HCT116 (cell line): ENCODE data around the gene ATP5F1E.

Source experiments
- EGR1 ChIP-seq: IDR thresholded peaks from 2 replicates; pipeline ENCODE4 v1.6.1; 2012; ENCODE audit warnings: low read depth
- ELF1 ChIP-seq: IDR thresholded peaks from 2 replicates; pipeline ENCODE4 v1.6.1; 2012; ENCODE audit warnings: low read depth, borderline replicate concordance
- EZH2 ChIP-seq: fragments of 200-600 bp; sonication (generic); IDR thresholded peaks from 2 replicates; pipeline ENCODE4 v1.6.1; 2017; ENCODE audit warnings: antibody characterized with exemption, mixed run types
- EZH2phosphoT487 ChIP-seq: fragments of 200-600 bp; IDR thresholded peaks from 2 replicates; pipeline ENCODE4 v1.6.1; 2018; ENCODE audit warnings: antibody characterized with exemption, borderline replicate concordance
- POLR2A ChIP-seq: IDR thresholded peaks from 2 replicates; pipeline ENCODE4 v1.7.0; 2011; ENCODE audit warnings: borderline replicate concordance; ENCODE audit not compliant: insufficient read depth, insufficient read length; ENCODE audit errors: extremely low read depth
- POLR2AphosphoS5 ChIP-seq: IDR thresholded peaks from 2 replicates; pipeline ENCODE4 v1.6.1; 2011; ENCODE audit warnings: mild to moderate bottlenecking, low read depth, low read length, moderate library complexity
- RAD21 ChIP-seq: IDR thresholded peaks from 2 replicates; pipeline ENCODE4 v1.6.1; 2012; ENCODE audit warnings: low read depth, mild to moderate bottlenecking
- SP1 ChIP-seq: IDR thresholded peaks from 2 replicates; pipeline ENCODE4 v1.6.1; 2012; ENCODE audit warnings: low read depth
- TCF7L2 ChIP-seq: IDR thresholded peaks from 2 replicates; pipeline ENCODE4 v1.7.0; 2011; ENCODE audit warnings: borderline replicate concordance, inconsistent platforms; ENCODE audit not compliant: insufficient read depth, insufficient read length; ENCODE audit errors: extremely low read depth
- TF ChIP-seq, protein P1 (sequence below), 3 experiments: fragments of 200-600 bp in 1 of 3; sonication (generic) in 1 of 3; IDR thresholded peaks in 2 of 3; conservative IDR thresholded peaks in 1 of 3; 2 replicates each; pipeline ENCODE4 v1.5.1; 2012 to 2017; ENCODE audit warnings: low read depth in 2 of 3, low read length in 2 of 3, antibody characterized with exemption in 1 of 3, borderline replicate concordance in 1 of 3, control low read depth in 1 of 3, mild to moderate bottlenecking in 1 of 3, mixed read lengths in 1 of 3, mixed run types in 1 of 3, moderate library complexity in 1 of 3; ENCODE audit not compliant: insufficient read depth in 1 of 3
- TF ChIP-seq, protein P2 (sequence below): IDR thresholded peaks from 2 replicates; pipeline ENCODE4 v1.6.1; 2012; ENCODE audit warnings: low read depth
- TF ChIP-seq, protein P3 (sequence below): IDR thresholded peaks from 2 replicates; pipeline ENCODE4 v1.6.1; 2011; ENCODE audit warnings: mild to moderate bottlenecking, low read length, moderate library complexity; ENCODE audit not compliant: insufficient replicate concordance; ENCODE audit errors: extremely low read depth
- TF ChIP-seq, protein P4 (sequence below): IDR thresholded peaks from 2 replicates; pipeline ENCODE4 v1.6.1; 2012

DNA sequence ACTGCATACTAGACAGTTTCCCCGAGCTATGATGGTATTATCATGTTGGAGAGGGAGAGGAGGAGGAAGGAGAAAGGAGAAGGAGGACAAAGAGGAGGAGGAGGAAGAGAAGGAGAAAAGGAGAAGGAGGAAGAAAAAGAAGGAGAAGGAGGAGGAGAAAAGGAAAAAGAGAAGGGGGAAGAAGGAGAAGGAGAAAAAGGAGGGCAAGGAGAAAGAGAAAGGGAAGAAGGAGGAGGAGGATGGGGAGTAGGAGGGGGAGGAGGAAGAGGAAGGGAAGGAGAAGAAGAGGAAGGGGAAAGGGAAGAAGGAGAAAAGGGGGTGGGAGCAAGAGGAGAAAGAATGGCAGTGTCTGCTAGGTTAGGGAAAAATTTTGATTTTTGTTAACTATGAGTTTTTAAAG lies 45.6 kb upstream of the ATP5F1E start:
- no peak for TF ChIP-seq POLR2A
- TF ChIP-seq, protein P1, sequence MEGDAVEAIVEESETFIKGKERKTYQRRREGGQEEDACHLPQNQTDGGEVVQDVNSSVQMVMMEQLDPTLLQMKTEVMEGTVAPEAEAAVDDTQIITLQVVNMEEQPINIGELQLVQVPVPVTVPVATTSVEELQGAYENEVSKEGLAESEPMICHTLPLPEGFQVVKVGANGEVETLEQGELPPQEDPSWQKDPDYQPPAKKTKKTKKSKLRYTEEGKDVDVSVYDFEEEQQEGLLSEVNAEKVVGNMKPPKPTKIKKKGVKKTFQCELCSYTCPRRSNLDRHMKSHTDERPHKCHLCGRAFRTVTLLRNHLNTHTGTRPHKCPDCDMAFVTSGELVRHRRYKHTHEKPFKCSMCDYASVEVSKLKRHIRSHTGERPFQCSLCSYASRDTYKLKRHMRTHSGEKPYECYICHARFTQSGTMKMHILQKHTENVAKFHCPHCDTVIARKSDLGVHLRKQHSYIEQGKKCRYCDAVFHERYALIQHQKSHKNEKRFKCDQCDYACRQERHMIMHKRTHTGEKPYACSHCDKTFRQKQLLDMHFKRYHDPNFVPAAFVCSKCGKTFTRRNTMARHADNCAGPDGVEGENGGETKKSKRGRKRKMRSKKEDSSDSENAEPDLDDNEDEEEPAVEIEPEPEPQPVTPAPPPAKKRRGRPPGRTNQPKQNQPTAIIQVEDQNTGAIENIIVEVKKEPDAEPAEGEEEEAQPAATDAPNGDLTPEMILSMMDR (IDR thresholded peaks at IDR 0.05 in 2 of 3, conservative IDR thresholded peaks at IDR 0.05 in 1 of 3; ENCODE audit: borderline replicate concordance in 1 of 3, insufficient read depth in 1 of 3, low read depth in 2 of 3, low read length in 2 of 3), result no peak
- TF ChIP-seq, protein P2, sequence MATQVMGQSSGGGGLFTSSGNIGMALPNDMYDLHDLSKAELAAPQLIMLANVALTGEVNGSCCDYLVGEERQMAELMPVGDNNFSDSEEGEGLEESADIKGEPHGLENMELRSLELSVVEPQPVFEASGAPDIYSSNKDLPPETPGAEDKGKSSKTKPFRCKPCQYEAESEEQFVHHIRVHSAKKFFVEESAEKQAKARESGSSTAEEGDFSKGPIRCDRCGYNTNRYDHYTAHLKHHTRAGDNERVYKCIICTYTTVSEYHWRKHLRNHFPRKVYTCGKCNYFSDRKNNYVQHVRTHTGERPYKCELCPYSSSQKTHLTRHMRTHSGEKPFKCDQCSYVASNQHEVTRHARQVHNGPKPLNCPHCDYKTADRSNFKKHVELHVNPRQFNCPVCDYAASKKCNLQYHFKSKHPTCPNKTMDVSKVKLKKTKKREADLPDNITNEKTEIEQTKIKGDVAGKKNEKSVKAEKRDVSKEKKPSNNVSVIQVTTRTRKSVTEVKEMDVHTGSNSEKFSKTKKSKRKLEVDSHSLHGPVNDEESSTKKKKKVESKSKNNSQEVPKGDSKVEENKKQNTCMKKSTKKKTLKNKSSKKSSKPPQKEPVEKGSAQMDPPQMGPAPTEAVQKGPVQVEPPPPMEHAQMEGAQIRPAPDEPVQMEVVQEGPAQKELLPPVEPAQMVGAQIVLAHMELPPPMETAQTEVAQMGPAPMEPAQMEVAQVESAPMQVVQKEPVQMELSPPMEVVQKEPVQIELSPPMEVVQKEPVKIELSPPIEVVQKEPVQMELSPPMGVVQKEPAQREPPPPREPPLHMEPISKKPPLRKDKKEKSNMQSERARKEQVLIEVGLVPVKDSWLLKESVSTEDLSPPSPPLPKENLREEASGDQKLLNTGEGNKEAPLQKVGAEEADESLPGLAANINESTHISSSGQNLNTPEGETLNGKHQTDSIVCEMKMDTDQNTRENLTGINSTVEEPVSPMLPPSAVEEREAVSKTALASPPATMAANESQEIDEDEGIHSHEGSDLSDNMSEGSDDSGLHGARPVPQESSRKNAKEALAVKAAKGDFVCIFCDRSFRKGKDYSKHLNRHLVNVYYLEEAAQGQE, result no peak
- TF ChIP-seq POLR2AphosphoS5, result no peak
- no peak for TF ChIP-seq EGR1
- no peak for TF ChIP-seq SP1
- TF ChIP-seq, protein P3, sequence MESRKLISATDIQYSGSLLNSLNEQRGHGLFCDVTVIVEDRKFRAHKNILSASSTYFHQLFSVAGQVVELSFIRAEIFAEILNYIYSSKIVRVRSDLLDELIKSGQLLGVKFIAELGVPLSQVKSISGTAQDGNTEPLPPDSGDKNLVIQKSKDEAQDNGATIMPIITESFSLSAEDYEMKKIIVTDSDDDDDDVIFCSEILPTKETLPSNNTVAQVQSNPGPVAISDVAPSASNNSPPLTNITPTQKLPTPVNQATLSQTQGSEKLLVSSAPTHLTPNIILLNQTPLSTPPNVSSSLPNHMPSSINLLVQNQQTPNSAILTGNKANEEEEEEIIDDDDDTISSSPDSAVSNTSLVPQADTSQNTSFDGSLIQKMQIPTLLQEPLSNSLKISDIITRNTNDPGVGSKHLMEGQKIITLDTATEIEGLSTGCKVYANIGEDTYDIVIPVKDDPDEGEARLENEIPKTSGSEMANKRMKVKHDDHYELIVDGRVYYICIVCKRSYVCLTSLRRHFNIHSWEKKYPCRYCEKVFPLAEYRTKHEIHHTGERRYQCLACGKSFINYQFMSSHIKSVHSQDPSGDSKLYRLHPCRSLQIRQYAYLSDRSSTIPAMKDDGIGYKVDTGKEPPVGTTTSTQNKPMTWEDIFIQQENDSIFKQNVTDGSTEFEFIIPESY, result no peak
- TF ChIP-seq ELF1, result no peak
- TF ChIP-seq EZH2, result no peak
- no peak for TF ChIP-seq RAD21
- TF ChIP-seq EZH2phosphoT487, result no peak
- TF ChIP-seq TCF7L2, result no peak
- TF ChIP-seq, protein P4, sequence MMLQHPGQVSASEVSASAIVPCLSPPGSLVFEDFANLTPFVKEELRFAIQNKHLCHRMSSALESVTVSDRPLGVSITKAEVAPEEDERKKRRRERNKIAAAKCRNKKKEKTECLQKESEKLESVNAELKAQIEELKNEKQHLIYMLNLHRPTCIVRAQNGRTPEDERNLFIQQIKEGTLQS, result no peak
